ENCODE measurements around the gene CCR3.

DNA sequence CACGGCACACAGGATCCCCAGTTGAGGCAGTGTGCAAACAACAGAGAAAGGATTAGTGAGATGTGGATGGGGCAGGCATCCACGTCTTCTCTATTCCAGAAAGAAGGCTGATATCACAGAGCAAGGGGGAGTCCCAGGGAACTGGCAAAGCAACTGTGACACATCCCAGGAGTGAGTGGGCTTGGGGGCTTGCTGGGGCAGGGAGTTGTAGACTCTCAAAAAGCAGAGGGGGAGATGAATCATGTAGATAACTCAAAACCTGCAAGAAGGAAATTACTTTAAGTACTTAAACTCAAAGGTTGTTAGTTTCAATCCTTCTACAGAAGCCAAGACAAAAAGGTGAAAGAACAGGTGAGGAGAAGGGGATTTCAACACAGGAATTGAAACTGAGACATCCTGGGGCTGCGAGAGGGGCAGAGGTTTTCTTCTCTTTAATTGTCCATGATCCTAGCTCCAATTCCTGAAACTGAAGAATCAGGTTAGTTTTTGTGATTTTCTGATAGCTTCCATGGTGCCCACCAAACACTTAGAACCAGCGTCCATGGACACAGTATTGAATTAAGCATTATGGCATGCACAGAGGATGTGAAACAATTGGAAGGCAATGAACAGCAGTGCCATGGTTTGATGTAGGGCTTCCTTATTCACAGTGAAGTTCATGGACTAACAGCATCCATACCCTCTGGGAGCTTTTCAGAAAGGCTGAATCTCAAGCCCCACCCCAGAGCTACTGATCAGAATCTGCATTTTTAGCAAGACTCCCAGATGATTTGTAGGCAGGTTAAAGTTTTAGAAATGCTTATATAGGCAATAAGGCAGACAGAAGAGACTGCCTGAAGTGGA is 52.0 kb downstream of the CCR3 start:
- TF ChIP-seq, protein P1, sequence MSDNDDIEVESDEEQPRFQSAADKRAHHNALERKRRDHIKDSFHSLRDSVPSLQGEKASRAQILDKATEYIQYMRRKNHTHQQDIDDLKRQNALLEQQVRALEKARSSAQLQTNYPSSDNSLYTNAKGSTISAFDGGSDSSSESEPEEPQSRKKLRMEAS (IDR thresholded peaks at IDR 0.05) = no peak
- TF ChIP-seq, protein P2, sequence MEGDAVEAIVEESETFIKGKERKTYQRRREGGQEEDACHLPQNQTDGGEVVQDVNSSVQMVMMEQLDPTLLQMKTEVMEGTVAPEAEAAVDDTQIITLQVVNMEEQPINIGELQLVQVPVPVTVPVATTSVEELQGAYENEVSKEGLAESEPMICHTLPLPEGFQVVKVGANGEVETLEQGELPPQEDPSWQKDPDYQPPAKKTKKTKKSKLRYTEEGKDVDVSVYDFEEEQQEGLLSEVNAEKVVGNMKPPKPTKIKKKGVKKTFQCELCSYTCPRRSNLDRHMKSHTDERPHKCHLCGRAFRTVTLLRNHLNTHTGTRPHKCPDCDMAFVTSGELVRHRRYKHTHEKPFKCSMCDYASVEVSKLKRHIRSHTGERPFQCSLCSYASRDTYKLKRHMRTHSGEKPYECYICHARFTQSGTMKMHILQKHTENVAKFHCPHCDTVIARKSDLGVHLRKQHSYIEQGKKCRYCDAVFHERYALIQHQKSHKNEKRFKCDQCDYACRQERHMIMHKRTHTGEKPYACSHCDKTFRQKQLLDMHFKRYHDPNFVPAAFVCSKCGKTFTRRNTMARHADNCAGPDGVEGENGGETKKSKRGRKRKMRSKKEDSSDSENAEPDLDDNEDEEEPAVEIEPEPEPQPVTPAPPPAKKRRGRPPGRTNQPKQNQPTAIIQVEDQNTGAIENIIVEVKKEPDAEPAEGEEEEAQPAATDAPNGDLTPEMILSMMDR (IDR thresholded peaks at IDR 0.05 in 2 of 3, conservative IDR thresholded peaks at IDR 0.05 in 1 of 3; ENCODE audit: borderline replicate concordance in 1 of 3, insufficient read depth in 1 of 3, low read depth in 2 of 3, low read length in 2 of 3) = no peak
- TF ChIP-seq, protein P3, sequence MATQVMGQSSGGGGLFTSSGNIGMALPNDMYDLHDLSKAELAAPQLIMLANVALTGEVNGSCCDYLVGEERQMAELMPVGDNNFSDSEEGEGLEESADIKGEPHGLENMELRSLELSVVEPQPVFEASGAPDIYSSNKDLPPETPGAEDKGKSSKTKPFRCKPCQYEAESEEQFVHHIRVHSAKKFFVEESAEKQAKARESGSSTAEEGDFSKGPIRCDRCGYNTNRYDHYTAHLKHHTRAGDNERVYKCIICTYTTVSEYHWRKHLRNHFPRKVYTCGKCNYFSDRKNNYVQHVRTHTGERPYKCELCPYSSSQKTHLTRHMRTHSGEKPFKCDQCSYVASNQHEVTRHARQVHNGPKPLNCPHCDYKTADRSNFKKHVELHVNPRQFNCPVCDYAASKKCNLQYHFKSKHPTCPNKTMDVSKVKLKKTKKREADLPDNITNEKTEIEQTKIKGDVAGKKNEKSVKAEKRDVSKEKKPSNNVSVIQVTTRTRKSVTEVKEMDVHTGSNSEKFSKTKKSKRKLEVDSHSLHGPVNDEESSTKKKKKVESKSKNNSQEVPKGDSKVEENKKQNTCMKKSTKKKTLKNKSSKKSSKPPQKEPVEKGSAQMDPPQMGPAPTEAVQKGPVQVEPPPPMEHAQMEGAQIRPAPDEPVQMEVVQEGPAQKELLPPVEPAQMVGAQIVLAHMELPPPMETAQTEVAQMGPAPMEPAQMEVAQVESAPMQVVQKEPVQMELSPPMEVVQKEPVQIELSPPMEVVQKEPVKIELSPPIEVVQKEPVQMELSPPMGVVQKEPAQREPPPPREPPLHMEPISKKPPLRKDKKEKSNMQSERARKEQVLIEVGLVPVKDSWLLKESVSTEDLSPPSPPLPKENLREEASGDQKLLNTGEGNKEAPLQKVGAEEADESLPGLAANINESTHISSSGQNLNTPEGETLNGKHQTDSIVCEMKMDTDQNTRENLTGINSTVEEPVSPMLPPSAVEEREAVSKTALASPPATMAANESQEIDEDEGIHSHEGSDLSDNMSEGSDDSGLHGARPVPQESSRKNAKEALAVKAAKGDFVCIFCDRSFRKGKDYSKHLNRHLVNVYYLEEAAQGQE (IDR thresholded peaks at IDR 0.05; ENCODE audit: low read depth) = no peak
- TF ChIP-seq EZH2phosphoT487 (IDR thresholded peaks at IDR 0.05; ENCODE audit: borderline replicate concordance) = no peak
- no peak for TF ChIP-seq RAD21 (IDR thresholded peaks at IDR 0.05; ENCODE audit: low read depth)
- no peak for TF ChIP-seq EZH2 (IDR thresholded peaks at IDR 0.05)
- no peak for TF ChIP-seq SIN3A (IDR thresholded peaks at IDR 0.05; ENCODE audit: low read depth)
- no peak for TF ChIP-seq POLR2A (IDR thresholded peaks at IDR 0.05; ENCODE audit: borderline replicate concordance, extremely low read depth, insufficient read depth, insufficient read length)
- no peak for TF ChIP-seq POLR2AphosphoS5 (IDR thresholded peaks at IDR 0.05; ENCODE audit: low read depth, low read length)
- TF ChIP-seq, protein P4, sequence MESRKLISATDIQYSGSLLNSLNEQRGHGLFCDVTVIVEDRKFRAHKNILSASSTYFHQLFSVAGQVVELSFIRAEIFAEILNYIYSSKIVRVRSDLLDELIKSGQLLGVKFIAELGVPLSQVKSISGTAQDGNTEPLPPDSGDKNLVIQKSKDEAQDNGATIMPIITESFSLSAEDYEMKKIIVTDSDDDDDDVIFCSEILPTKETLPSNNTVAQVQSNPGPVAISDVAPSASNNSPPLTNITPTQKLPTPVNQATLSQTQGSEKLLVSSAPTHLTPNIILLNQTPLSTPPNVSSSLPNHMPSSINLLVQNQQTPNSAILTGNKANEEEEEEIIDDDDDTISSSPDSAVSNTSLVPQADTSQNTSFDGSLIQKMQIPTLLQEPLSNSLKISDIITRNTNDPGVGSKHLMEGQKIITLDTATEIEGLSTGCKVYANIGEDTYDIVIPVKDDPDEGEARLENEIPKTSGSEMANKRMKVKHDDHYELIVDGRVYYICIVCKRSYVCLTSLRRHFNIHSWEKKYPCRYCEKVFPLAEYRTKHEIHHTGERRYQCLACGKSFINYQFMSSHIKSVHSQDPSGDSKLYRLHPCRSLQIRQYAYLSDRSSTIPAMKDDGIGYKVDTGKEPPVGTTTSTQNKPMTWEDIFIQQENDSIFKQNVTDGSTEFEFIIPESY (IDR thresholded peaks at IDR 0.05; ENCODE audit: extremely low read depth, insufficient replicate concordance, low read length) = no peak
- TF ChIP-seq ZFX (IDR thresholded peaks at IDR 0.05) = no peak

All from HCT116 (cell line).